IMR-90 (cell line): ENCODE data around the gene FAM171A1. TPM values are rescaled to one million over a fixed set of nuclear protein-coding genes. Genes with fewer than 3 reads are reported as not detected.

Source experiments
- ATAC-seq: fragments of 200-7000 bp; cut with Tn5 transposase; 2 replicates; pipeline ENCODE4 v1.9.1; 2020; ENCODE audit warnings: low read depth, mild to moderate bottlenecking, moderate library complexity
- BruUV-seq: library from RNA; stranded (reverse); fragments of 400-500 nt; replicated peaks from 2 replicates; lab custom pipeline; 2021; lab: Mats Ljungman, UMichigan
- CTCF ChIA-PET: fragments of 300-600 bp; formaldehyde crosslinking; extraction: SDS; loops from one replicate; lab custom pipeline; 2021; ENCODE audit warnings: antibody characterized with exemption; lab: Yijun Ruan, JAX
- POLR2A ChIA-PET: fragments of 300-600 bp; sonication (Branson Sonifier 250); formaldehyde crosslinking; loops from one replicate; lab custom pipeline; 2022; ENCODE audit warnings: antibody characterized with exemption; ENCODE audit not compliant: unreplicated experiment; lab: Charles Lee
- DNase-seq: peaks from one replicate; pipeline ENCODE4 v3.0.0; 2013
- H2AFZ ChIP-seq: replicated peaks from 2 replicates; pipeline ENCODE3; 2013; ENCODE audit warnings: low read length, mild to moderate bottlenecking; ENCODE audit not compliant: poor library complexity
- H2AK5ac ChIP-seq: 2 replicates; pipeline ENCODE4 v1.6.1; 2013; ENCODE audit warnings: low read depth, low read length, inconsistent platforms
- H2AK9ac ChIP-seq: replicated peaks from 2 replicates; pipeline ENCODE3; 2013; ENCODE audit warnings: mild to moderate bottlenecking, low read depth, low read length, moderate library complexity; ENCODE audit not compliant: poor library complexity
- H2BK120ac ChIP-seq: 2 replicates; pipeline ENCODE4 v1.6.1; 2013; ENCODE audit warnings: low read depth, low read length, inconsistent platforms
- H2BK15ac ChIP-seq: 3 replicates; pipeline ENCODE4 v1.6.1; 2013; ENCODE audit warnings: low read depth, low read length, inconsistent platforms
- H2BK20ac ChIP-seq: 2 replicates; pipeline ENCODE4 v1.6.1; 2013; ENCODE audit warnings: low read depth, mild to moderate bottlenecking, inconsistent platforms, low read length, moderate library complexity
- H2BK5ac ChIP-seq: 2 replicates; pipeline ENCODE4 v1.6.1; 2013; ENCODE audit warnings: mild to moderate bottlenecking, low read depth, low read length, inconsistent platforms; ENCODE audit not compliant: poor library complexity, severe bottlenecking
- H3K14ac ChIP-seq: replicated peaks from 2 replicates; pipeline ENCODE4 v1.6.1; 2013; ENCODE audit warnings: low read depth, low read length, inconsistent platforms
- H3K18ac ChIP-seq: 2 replicates; pipeline ENCODE4 v1.6.1; 2013; ENCODE audit warnings: low read depth, low read length, control low read depth
- H3K23ac ChIP-seq: 2 replicates; pipeline ENCODE4 v1.6.1; 2013; ENCODE audit warnings: low read depth, low read length, inconsistent platforms
- H3K27ac ChIP-seq: 2 replicates; pipeline ENCODE4 v1.5.1; 2013; ENCODE audit warnings: mild to moderate bottlenecking, control low read depth, low read length; ENCODE audit not compliant: insufficient read depth
- H3K27me3 ChIP-seq: 2 replicates; pipeline ENCODE4 v1.6.1; 2013; ENCODE audit warnings: low read length; ENCODE audit not compliant: control insufficient read depth, insufficient read depth
- H3K36me3 ChIP-seq: 2 replicates; pipeline ENCODE4 v1.6.1; 2013; ENCODE audit warnings: low read length, mixed read lengths; ENCODE audit not compliant: control insufficient read depth, insufficient read depth
- H3K4ac ChIP-seq: 2 replicates; pipeline ENCODE4 v1.6.1; 2013; ENCODE audit warnings: low read depth, low read length, inconsistent platforms
- H3K4me1 ChIP-seq: 2 replicates; pipeline ENCODE4 v1.6.1; 2013; ENCODE audit warnings: low read length, mixed read lengths; ENCODE audit not compliant: control insufficient read depth, insufficient read depth
- H3K4me2 ChIP-seq: 2 replicates; pipeline ENCODE4 v1.6.1; 2013; ENCODE audit warnings: low read depth, mild to moderate bottlenecking, control low read depth, low read length, moderate library complexity
- H3K4me3 ChIP-seq: 2 replicates; pipeline ENCODE4 v1.5.1; 2013; ENCODE audit warnings: low read depth, mild to moderate bottlenecking, control low read depth, low read length, moderate library complexity; ENCODE audit not compliant: insufficient read depth
- H3K56ac ChIP-seq: 2 replicates; pipeline ENCODE4 v1.6.1; 2013; ENCODE audit warnings: low read length, inconsistent platforms; ENCODE audit not compliant: insufficient read depth; ENCODE audit errors: extremely low read depth
- H3K79me1 ChIP-seq, 2 experiments: 2 replicates each; pipeline ENCODE4 v1.6.1; 2013; ENCODE audit warnings: low read length in 2 of 2, inconsistent platforms in 1 of 2, low read depth in 1 of 2
- H3K9ac ChIP-seq: 2 replicates; pipeline ENCODE4 v1.6.1; 2013; ENCODE audit warnings: low read depth, low read length, control low read depth
- H3K9me1 ChIP-seq: 2 replicates; pipeline ENCODE4 v1.6.1; 2013; ENCODE audit warnings: low read length, inconsistent platforms; ENCODE audit not compliant: insufficient read depth
- H3K9me3 ChIP-seq: 2 replicates; pipeline ENCODE4 v1.6.1; 2013; ENCODE audit warnings: low read length; ENCODE audit not compliant: control insufficient read depth, insufficient read depth
- H4K20me1 ChIP-seq: 2 replicates; pipeline ENCODE4 v1.6.1; 2013; ENCODE audit warnings: low read length, inconsistent platforms; ENCODE audit not compliant: insufficient read depth
- H4K5ac ChIP-seq: 2 replicates; pipeline ENCODE4 v1.6.1; 2013; ENCODE audit warnings: mild to moderate bottlenecking, low read depth, low read length, control low read depth
- H4K8ac ChIP-seq, 2 experiments: 2 replicates each; pipeline ENCODE4 v1.6.1; 2013; ENCODE audit warnings: low read depth in 2 of 2, low read length in 2 of 2, control low read depth in 1 of 2, inconsistent platforms in 1 of 2
- H4K91ac ChIP-seq: 2 replicates; pipeline ENCODE4 v1.6.1; 2013; ENCODE audit warnings: low read depth, low read length, inconsistent platforms; ENCODE audit not compliant: insufficient read depth
- BHLHE40 ChIP-seq: fragments of 150-350 bp; IDR thresholded peaks from 2 replicates; pipeline ENCODE4 v1.6.1; 2016; ENCODE audit warnings: mild to moderate bottlenecking, low read depth, low read length
- CEBPB ChIP-seq: IDR thresholded peaks from 2 replicates; pipeline ENCODE4 v1.6.1; 2012; ENCODE audit warnings: low read depth, low read length, improper control_type of control experiment
- MXI1 ChIP-seq: IDR thresholded peaks from 2 replicates; pipeline ENCODE4 v1.6.1; 2012; ENCODE audit warnings: low read depth, mild to moderate bottlenecking, low read length, moderate library complexity, borderline replicate concordance
- POLR2A ChIP-seq: IDR thresholded peaks from 2 replicates; pipeline ENCODE4 v1.6.1; 2012; ENCODE audit warnings: mild to moderate bottlenecking, low read depth, low read length
- SMC3 ChIP-seq: fragments of 150-350 bp; IDR thresholded peaks from 2 replicates; pipeline ENCODE4 v1.6.1; 2016; ENCODE audit warnings: low read depth, mild to moderate bottlenecking, antibody characterized with exemption, low read length, moderate library complexity
- WGBS, 2 experiments: methylation state at CpG; one replicate each; pipeline versions ENCODE4 v1.1.5 to v1.1.7; 2013; ENCODE audit warnings: missing lambda C conversion rate in 2 of 2; ENCODE audit not compliant: insufficient read length in 1 of 2; ENCODE audit errors: extremely low coverage in 2 of 2; 5-methylcytosine and 5-hydroxymethylcytosine counted together
- dilution Hi-C: fragments of 300-500 bp; cut with HindIII; formaldehyde crosslinking; loops from one replicate; pipeline ENCODE4 v1.14.3; 2018; ENCODE audit warnings: low sequenced_read_pairs; ENCODE audit not compliant: unreplicated experiment
- in situ Hi-C: fragments of 300-500 bp; cut with MboI; formaldehyde crosslinking; loops from 3 replicates; pipeline ENCODE4 v1.14.3; 2019; ENCODE audit warnings: low sequenced_read_pairs, inconsistent platforms, mixed read lengths
- intact Hi-C: fragments of 100-400 bp; cut with micrococcal nuclease; formaldehyde crosslinking; loops from 2 replicates; pipeline ENCODE4 v1.10.0; 2022
- polyA plus RNA-seq, 3 experiments: library from polyadenylated mRNA; depleted of rRNA; stranded (reverse); fragments of >200 nt; gene quantifications; 2 replicates each; pipeline ENCODE4 v1.2.3, GENCODE V29; 2012; ENCODE audit warnings: low replicate concordance in 1 of 3
- total RNA-seq: library from RNA; depleted of rRNA; stranded (reverse); fragments of >200 nt; gene quantifications from 2 replicates; pipeline ENCODE4 v1.2.3, GENCODE V29; 2012
- TF ChIP-seq, protein P1 (sequence below): conservative IDR thresholded peaks from 2 replicates; pipeline ENCODE4 v1.5.1; 2012; ENCODE audit warnings: mild to moderate bottlenecking, low read depth, low read length, improper control_type of control experiment

The FAM171A1 gene
- total and polyA plus RNA-seq, 2 of the 4 experiments (the other 2 are of a cell fraction) = 20.3 to 30.6 TPM

DNA sequence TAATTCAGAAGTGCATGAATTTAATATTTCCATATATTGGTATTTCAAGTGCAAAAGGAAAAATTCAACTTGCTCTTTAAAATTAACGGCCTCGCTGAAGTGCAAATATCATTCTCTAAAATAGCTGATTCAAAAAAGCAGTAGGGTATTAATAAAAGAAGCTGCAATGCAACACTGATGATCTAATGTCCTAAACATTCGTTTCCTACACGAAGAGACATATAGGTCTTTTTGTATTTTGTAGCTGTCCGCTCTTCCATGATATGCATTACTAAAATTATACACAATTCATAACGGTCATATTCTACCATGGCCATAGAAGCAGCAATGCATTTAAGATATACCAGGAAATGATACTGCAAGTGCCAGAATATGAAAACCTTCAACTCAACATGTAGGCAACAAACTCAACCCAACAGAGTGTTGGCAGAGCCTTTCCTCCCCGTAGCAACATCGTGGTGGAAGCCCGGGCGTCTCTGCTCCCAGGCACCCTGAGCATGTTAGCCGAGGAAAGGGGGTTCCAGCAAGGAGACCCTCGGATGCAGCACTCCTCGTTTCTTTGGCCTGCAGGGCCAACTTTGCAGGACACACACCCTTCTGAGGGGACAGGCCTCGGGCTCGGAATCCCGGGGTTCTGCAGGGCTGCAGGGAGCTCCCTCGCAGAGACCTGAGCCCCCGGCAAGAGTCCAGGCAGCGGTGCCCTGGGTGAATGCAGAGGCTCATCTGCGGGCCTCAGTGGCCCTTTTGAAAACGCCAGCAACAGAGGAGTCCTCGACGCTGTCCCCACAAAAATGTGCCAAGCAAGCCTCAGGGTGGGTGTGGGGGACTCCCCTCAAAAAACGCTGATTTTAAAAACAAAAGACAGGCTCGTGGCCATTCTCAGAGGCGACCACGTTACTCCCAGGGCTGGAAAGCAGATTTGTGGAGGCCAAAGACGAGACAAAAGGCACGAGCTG is 1.6 kb downstream of the FAM171A1 start:
- Histone ChIP-seq H2BK15ac (no peak overlapping the region), H3K27me3 (peaks cover 5% of the 10 kb centered on the region), H3K4me2 (peak overlapping the region; percentile 92), H3K23ac (peak overlapping the region; percentile 11), H2BK120ac (peak overlapping the region; percentile 42; the same call in 1 of the 2 replicates), H3K9ac (peak overlapping the region; percentile 54), H2AK5ac (no peak overlapping the region), H4K8ac (peak overlapping the region in 1 of 2 experiments; percentile 64; a peak in 1 of 4 replicates), H2AFZ (peak overlapping the region; percentile 88), H3K79me1 (peaks cover 18 to 31% of the 10 kb centered on the region in 2 experiments), H3K4me3 (peak overlapping the region; percentile 91), H3K36me3 (no peaks in the 10 kb centered on the region; the same call in 1 of the 2 replicates), H4K91ac (no peak overlapping the region; the same call in 1 of the 2 replicates), H3K4ac (peak overlapping the region; percentile 72), H3K9me3 (no peaks in the 10 kb centered on the region), H3K4me1 (0 out of 2 replicates have a peak, but pooled peaks cover 2% of the 10 kb centered on the region), H3K9me1 (no peaks in the 10 kb centered on the region), H3K27ac (peak overlapping the region; percentile 11; the same call in 1 of the 2 replicates), H4K5ac (no peak overlapping the region), H2BK5ac (no peak overlapping the region), H3K14ac (peak overlapping the region; percentile 55), H3K56ac (peak overlapping the region; percentile 16; the same call in 1 of the 2 replicates), H2AK9ac (peak overlapping the region; percentile 66), H3K18ac (no peak overlapping the region), H2BK20ac (no peak overlapping the region), H4K20me1 (peaks cover 11% of the 10 kb centered on the region; the same call in 1 of the 2 replicates)
- TF ChIP-seq SMC3 = no peak
- TF ChIP-seq, protein P1, sequence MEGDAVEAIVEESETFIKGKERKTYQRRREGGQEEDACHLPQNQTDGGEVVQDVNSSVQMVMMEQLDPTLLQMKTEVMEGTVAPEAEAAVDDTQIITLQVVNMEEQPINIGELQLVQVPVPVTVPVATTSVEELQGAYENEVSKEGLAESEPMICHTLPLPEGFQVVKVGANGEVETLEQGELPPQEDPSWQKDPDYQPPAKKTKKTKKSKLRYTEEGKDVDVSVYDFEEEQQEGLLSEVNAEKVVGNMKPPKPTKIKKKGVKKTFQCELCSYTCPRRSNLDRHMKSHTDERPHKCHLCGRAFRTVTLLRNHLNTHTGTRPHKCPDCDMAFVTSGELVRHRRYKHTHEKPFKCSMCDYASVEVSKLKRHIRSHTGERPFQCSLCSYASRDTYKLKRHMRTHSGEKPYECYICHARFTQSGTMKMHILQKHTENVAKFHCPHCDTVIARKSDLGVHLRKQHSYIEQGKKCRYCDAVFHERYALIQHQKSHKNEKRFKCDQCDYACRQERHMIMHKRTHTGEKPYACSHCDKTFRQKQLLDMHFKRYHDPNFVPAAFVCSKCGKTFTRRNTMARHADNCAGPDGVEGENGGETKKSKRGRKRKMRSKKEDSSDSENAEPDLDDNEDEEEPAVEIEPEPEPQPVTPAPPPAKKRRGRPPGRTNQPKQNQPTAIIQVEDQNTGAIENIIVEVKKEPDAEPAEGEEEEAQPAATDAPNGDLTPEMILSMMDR = no peak
- TF ChIP-seq POLR2A = no peak
- no peak for TF ChIP-seq MXI1
- no peak for TF ChIP-seq BHLHE40
- 0 out of 2 replicates have a peak, but pooled peaks have one; percentile 19 for TF ChIP-seq CEBPB
- peak; percentile 37 for DNase-seq
- peak; percentile 7; the same call in 1 of the 2 replicates for ATAC-seq
- POLR2A ChIA-PET = no interaction called here
- no TSS peak for BruUV-seq
- dilution Hi-C loops (no loop called here), intact Hi-C loops (loop anchor here (2.0 to 5.0 kb wide), 3 partner anchors 159 to 262 kb away; no protein-coding TSS in a partner anchor), in situ Hi-C loops (no loop called here)
- WGBS, 2 experiments = 8% methylated on average over 13 of the region's 29 CpGs; no CpG with 5 or more reads in 1 of the 2 experiments
- CTCF ChIA-PET = interaction anchor here (0.7 to 1.3 kb wide), 2 partner anchors 135 to 158 kb away, joined by 3 to 7 read pairs; no protein-coding TSS in a partner anchor
